ENCODE results near the gene CXCR3. TPM values are rescaled to one million over a fixed set of nuclear protein-coding genes. Genes with fewer than 3 reads are reported as not detected.

Gene CXCR3
- total RNA-seq, 1 experiment from 2014 or later = not detected

DNA sequence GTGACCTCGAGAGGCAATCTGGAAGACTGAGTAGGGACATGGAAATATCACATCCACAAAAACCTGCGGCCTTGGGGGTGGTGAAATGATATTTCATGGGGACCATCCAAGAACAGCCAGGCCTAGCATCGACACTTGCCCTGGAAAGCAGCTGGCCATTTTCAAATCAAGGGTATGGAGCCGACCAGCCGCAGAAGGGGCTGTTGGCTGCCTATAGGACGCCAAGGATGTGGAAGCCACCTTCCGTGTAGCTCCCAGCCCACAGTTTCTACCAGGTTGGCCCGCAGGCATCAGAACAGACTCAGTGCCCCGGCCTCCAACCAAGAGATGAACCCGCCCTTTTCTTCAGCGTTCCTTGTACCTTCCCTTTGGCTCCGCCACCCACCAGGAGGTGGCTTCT lies 43.6 kb upstream of the CXCR3 start:
- no peak overlapping the region for H3K27ac ChIP-seq (ENCODE audit: low read depth, low read length)
- intact Hi-C loops (cut with micrococcal nuclease) = no loop called here
- BruUV-seq (replicated peaks) = no TSS peak
- no peaks in the 10 kb centered on the region for H3K36me3 ChIP-seq (ENCODE audit: control insufficient read depth in 1 of 2, insufficient read depth in 2 of 2, low read length in 2 of 2)
- H3K9me2 ChIP-seq (ENCODE audit: insufficient read depth) = no peaks in the 10 kb centered on the region
- ChIA-PET POLR2A (no interaction called here), RAD21 (ENCODE audit: low non-redundant PET in 1 of 2, low total read pairs in 2 of 2, uncharacterized antibody in 2 of 2, unreplicated experiment in 2 of 2) (no interaction called here), CTCF (no interaction called here)
- no peak overlapping the region for H3K4me2 ChIP-seq (ENCODE audit: low read length)
- H3K27me3 ChIP-seq (ENCODE audit: insufficient read depth, low read length) = no peaks in the 10 kb centered on the region
- no peak overlapping the region for H2AFZ ChIP-seq (ENCODE audit: low read depth, low read length, poor library complexity, severe bottlenecking)
- no peaks in the 10 kb centered on the region for H4K20me1 ChIP-seq (ENCODE audit: insufficient read depth)
- no peaks in the 10 kb centered on the region for H3K9me3 ChIP-seq (ENCODE audit: control insufficient read depth in 1 of 2, insufficient read depth in 1 of 2, low read depth in 1 of 2, low read length in 2 of 2)
- TF ChIP-seq SP1 (IDR thresholded peaks at IDR 0.05; ENCODE audit: low read depth) = no peak
- no peak for TF ChIP-seq POLR2A (IDR thresholded peaks at IDR 0.05; ENCODE audit: borderline replicate concordance, extremely low read depth, insufficient read depth, insufficient read length)
- no peak for TF ChIP-seq EZH2phosphoT487 (IDR thresholded peaks at IDR 0.05; ENCODE audit: borderline replicate concordance)
- no peak for TF ChIP-seq POLR2AphosphoS5 (IDR thresholded peaks at IDR 0.05; ENCODE audit: low read depth, low read length)
- TF ChIP-seq EZH2 (IDR thresholded peaks at IDR 0.05) = no peak
- no peak for TF ChIP-seq ELF1 (IDR thresholded peaks at IDR 0.05; ENCODE audit: borderline replicate concordance, low read depth)
- no peak for TF ChIP-seq CBX3 (IDR thresholded peaks at IDR 0.05; ENCODE audit: low read depth)
- no peak for TF ChIP-seq TCF7L2 (IDR thresholded peaks at IDR 0.05; ENCODE audit: borderline replicate concordance, extremely low read depth, insufficient read depth, insufficient read length)
- no peak for TF ChIP-seq YY1 (IDR thresholded peaks at IDR 0.05; ENCODE audit: extremely low read depth, insufficient replicate concordance, low read depth, low read length)
- no peak for TF ChIP-seq SRF (IDR thresholded peaks at IDR 0.05; ENCODE audit: low read depth)
- no peak for TF ChIP-seq ZFX (IDR thresholded peaks at IDR 0.05)
- TF ChIP-seq, protein P1, sequence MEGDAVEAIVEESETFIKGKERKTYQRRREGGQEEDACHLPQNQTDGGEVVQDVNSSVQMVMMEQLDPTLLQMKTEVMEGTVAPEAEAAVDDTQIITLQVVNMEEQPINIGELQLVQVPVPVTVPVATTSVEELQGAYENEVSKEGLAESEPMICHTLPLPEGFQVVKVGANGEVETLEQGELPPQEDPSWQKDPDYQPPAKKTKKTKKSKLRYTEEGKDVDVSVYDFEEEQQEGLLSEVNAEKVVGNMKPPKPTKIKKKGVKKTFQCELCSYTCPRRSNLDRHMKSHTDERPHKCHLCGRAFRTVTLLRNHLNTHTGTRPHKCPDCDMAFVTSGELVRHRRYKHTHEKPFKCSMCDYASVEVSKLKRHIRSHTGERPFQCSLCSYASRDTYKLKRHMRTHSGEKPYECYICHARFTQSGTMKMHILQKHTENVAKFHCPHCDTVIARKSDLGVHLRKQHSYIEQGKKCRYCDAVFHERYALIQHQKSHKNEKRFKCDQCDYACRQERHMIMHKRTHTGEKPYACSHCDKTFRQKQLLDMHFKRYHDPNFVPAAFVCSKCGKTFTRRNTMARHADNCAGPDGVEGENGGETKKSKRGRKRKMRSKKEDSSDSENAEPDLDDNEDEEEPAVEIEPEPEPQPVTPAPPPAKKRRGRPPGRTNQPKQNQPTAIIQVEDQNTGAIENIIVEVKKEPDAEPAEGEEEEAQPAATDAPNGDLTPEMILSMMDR (IDR thresholded peaks at IDR 0.05 in 2 of 3, conservative IDR thresholded peaks at IDR 0.05 in 1 of 3; ENCODE audit: borderline replicate concordance in 1 of 3, insufficient read depth in 1 of 3, low read depth in 2 of 3, low read length in 2 of 3) = no peak
- no peak for TF ChIP-seq ZNF274 (IDR thresholded peaks at IDR 0.05; ENCODE audit: low read depth, low read length)
- H3K79me2 ChIP-seq (ENCODE audit: insufficient read depth, low read length) = no peaks in the 10 kb centered on the region
- no peak overlapping the region for H3K4me3 ChIP-seq (replicated peaks in 1 of 2; ENCODE audit: low read depth in 1 of 2, low read length in 2 of 2)
- H3K4me1 ChIP-seq (ENCODE audit: control insufficient read depth in 1 of 2, insufficient read depth in 2 of 2, low read length in 2 of 2) = no peaks in the 10 kb centered on the region; a peak in 1 of 4 replicates
- no peak overlapping the region for H3K9ac ChIP-seq (ENCODE audit: low read length)
- ATAC-seq (no peak), DNase-seq (ENCODE audit: low read depth, low spot score) (no peak)

Data from HCT116 (cell line).